ENCODE measurements around the gene C22orf31.

DNA sequence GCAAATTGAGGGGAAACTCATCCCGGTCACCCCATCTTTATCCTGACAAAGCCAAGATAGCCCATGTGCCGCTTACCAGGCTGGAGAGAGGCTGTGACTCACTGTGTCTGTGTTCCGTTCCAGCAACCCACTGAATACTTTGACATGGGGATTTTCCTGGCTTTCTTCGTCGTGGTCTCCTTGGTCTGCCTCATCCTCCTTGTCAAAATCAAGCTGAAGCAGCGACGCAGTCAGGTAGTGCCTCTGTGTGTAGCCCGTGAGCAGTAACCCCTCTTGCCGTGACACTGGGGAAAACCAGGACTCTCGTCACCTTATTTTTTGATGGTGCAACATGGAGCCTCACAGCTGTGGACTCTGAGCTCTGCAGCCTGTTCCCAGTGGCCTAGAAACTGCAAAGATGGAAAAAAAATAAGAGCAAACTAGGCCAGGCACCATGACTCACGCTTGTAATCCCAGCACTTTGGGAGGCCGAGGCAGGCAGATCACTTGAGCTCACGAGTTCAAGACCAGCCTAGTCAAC is 16.9 kb downstream of the C22orf31 start:
- TF ChIP-seq NANOG (IDR thresholded peaks at IDR 0.05; ENCODE audit: borderline replicate concordance) (no peak), EZH2phosphoT487 (IDR thresholded peaks at IDR 0.05; ENCODE audit: unreplicated experiment) (no peak), POLR2AphosphoS5 (IDR thresholded peaks at IDR 0.05; ENCODE audit: low read depth) (no peak), EZH2 (IDR thresholded peaks at IDR 0.05; ENCODE audit: low read depth, unreplicated experiment) (no peak)
- TF ChIP-seq, protein P1, sequence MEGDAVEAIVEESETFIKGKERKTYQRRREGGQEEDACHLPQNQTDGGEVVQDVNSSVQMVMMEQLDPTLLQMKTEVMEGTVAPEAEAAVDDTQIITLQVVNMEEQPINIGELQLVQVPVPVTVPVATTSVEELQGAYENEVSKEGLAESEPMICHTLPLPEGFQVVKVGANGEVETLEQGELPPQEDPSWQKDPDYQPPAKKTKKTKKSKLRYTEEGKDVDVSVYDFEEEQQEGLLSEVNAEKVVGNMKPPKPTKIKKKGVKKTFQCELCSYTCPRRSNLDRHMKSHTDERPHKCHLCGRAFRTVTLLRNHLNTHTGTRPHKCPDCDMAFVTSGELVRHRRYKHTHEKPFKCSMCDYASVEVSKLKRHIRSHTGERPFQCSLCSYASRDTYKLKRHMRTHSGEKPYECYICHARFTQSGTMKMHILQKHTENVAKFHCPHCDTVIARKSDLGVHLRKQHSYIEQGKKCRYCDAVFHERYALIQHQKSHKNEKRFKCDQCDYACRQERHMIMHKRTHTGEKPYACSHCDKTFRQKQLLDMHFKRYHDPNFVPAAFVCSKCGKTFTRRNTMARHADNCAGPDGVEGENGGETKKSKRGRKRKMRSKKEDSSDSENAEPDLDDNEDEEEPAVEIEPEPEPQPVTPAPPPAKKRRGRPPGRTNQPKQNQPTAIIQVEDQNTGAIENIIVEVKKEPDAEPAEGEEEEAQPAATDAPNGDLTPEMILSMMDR (conservative IDR thresholded peaks at IDR 0.05; ENCODE audit: low read depth in 2 of 2): no peak
